Panc1 (cell line): ENCODE data around the gene DCDC2. TPM values are rescaled to one million over a fixed set of nuclear protein-coding genes. Genes with fewer than 3 reads are reported as not detected.

Experiments used
- ATAC-seq: fragments of 200-7000 bp; cut with Tn5 transposase; 2 replicates; pipeline ENCODE4 v1.9.1; 2020; ENCODE audit warnings: mild to moderate bottlenecking, moderate library complexity
- BruUV-seq: library from RNA; stranded (reverse); fragments of 400-500 nt; replicated peaks from 2 replicates; lab custom pipeline; 2021; lab: Mats Ljungman, UMichigan
- CTCF ChIA-PET: fragments of 300-600 bp; sonication (Branson Sonifier 250); formaldehyde crosslinking; loops from one replicate; lab custom pipeline; 2022; ENCODE audit warnings: antibody characterized with exemption; lab: Charles Lee
- POLR2A ChIA-PET: fragments of 300-600 bp; sonication (Branson Sonifier 250); formaldehyde crosslinking; loops from one replicate; lab custom pipeline; 2022; ENCODE audit warnings: antibody characterized with exemption; lab: Charles Lee
- DNase-seq: peaks from one replicate; pipeline ENCODE4 v3.0.0-alpha.2; 2010; ENCODE audit warnings: low read depth, low spot score
- H3K27ac ChIP-seq: 2 replicates; pipeline ENCODE4 v1.5.1; 2011; ENCODE audit warnings: mild to moderate bottlenecking, low read length, inconsistent platforms
- H3K27me3 ChIP-seq: fragments of 200-500 bp; sonication (Bioruptor generic); 2 replicates; pipeline ENCODE4 v1.6.0; 2014; ENCODE audit warnings: low read length, inconsistent platforms; ENCODE audit not compliant: control insufficient read depth, insufficient read depth
- H3K36me3 ChIP-seq: fragments of 200-500 bp; sonication (Bioruptor generic); 2 replicates; pipeline ENCODE4 v1.5.1; 2014; ENCODE audit warnings: inconsistent platforms, mild to moderate bottlenecking, low read length, moderate library complexity; ENCODE audit not compliant: control insufficient read depth, insufficient read depth
- H3K4me1 ChIP-seq: 2 replicates; pipeline ENCODE4 v1.5.1; 2011; ENCODE audit warnings: inconsistent platforms, mild to moderate bottlenecking, low read length, moderate library complexity; ENCODE audit not compliant: control insufficient read depth, insufficient read depth
- H3K4me3 ChIP-seq, 2 experiments: 2 replicates each; pipeline ENCODE4 v1.5.1; 2011 to 2012; ENCODE audit warnings: low read depth in 2 of 2, low read length in 2 of 2, mild to moderate bottlenecking in 2 of 2, inconsistent platforms in 1 of 2, moderate library complexity in 1 of 2
- H3K9me3 ChIP-seq: fragments of 200-500 bp; sonication (Bioruptor generic); 2 replicates; pipeline ENCODE4 v1.5.1; 2014; ENCODE audit warnings: low read depth, mild to moderate bottlenecking, inconsistent platforms, low read length, moderate library complexity; ENCODE audit not compliant: control insufficient read depth, insufficient read depth
- POLR2AphosphoS5 ChIP-seq: IDR thresholded peaks from 2 replicates; pipeline ENCODE4 v1.6.1; 2012; ENCODE audit warnings: mild to moderate bottlenecking, low read depth, low read length, moderate library complexity
- SIN3A ChIP-seq: IDR thresholded peaks from 2 replicates; pipeline ENCODE4 v1.6.1; 2012; ENCODE audit warnings: low read depth, mild to moderate bottlenecking, low read length, moderate library complexity, borderline replicate concordance; ENCODE audit not compliant: insufficient read depth
- TCF7L2 ChIP-seq: IDR thresholded peaks from 2 replicates; pipeline ENCODE4 v1.6.1; 2011; ENCODE audit warnings: mild to moderate bottlenecking, low read depth, low read length, inconsistent platforms
- in situ Hi-C: cut with HindIII; loops from 2 replicates; pipeline ENCODE4 v1.10.0; 2016; ENCODE audit warnings: low sequenced_read_pairs, low pct_unique_long_range_greater_than_20kb
- intact Hi-C: fragments of 100-400 bp; cut with micrococcal nuclease; formaldehyde crosslinking; loops from one replicate; pipeline ENCODE4 v1.10.0; 2022; ENCODE audit not compliant: unreplicated experiment
- total RNA-seq: library from RNA; stranded (reverse); gene quantifications from one replicate; pipeline ENCODE4 v1.2.1, GENCODE V29; 2021; ENCODE audit not compliant: unreplicated experiment
- TF ChIP-seq, protein P1 (sequence below): fragments of 450-650 bp; IDR thresholded peaks from 2 replicates; pipeline ENCODE4 v1.5.1; 2017; ENCODE audit warnings: mild to moderate bottlenecking
- TF ChIP-seq, protein P2 (sequence below), 2 experiments: IDR thresholded peaks; 2 replicates each; pipeline ENCODE4 v1.6.1; 2011 to 2012; ENCODE audit warnings: low read depth in 2 of 2, control low read depth in 1 of 2, low read length in 1 of 2, mild to moderate bottlenecking in 1 of 2, moderate library complexity in 1 of 2; ENCODE audit not compliant: insufficient read depth in 1 of 2

The DCDC2 gene
- total RNA-seq, 1 experiment from 2014 or later: 0.15 TPM

- ChIA-PET CTCF (interaction anchor here (0.6 kb wide), 1 partner anchor 25 kb away, joined by 3 read pairs; the partner anchor contains the start of gene DCDC2), POLR2A (no interaction called here)
- Histone ChIP-seq H3K27me3 (no peaks in the 10 kb centered on the region), H3K4me1 (peaks cover 7% of the 10 kb centered on the region; the same call in 1 of the 2 replicates), H3K27ac (no peak overlapping the region), H3K9me3 (no peaks in the 10 kb centered on the region), H3K4me3 (no peak overlapping the region), H3K36me3 (no peaks in the 10 kb centered on the region)
- DNase-seq: no peak
- TF ChIP-seq TCF7L2: no peak
- TF ChIP-seq, protein P1, sequence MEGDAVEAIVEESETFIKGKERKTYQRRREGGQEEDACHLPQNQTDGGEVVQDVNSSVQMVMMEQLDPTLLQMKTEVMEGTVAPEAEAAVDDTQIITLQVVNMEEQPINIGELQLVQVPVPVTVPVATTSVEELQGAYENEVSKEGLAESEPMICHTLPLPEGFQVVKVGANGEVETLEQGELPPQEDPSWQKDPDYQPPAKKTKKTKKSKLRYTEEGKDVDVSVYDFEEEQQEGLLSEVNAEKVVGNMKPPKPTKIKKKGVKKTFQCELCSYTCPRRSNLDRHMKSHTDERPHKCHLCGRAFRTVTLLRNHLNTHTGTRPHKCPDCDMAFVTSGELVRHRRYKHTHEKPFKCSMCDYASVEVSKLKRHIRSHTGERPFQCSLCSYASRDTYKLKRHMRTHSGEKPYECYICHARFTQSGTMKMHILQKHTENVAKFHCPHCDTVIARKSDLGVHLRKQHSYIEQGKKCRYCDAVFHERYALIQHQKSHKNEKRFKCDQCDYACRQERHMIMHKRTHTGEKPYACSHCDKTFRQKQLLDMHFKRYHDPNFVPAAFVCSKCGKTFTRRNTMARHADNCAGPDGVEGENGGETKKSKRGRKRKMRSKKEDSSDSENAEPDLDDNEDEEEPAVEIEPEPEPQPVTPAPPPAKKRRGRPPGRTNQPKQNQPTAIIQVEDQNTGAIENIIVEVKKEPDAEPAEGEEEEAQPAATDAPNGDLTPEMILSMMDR: no peak
- no peak for TF ChIP-seq POLR2AphosphoS5
- TF ChIP-seq, protein P2, sequence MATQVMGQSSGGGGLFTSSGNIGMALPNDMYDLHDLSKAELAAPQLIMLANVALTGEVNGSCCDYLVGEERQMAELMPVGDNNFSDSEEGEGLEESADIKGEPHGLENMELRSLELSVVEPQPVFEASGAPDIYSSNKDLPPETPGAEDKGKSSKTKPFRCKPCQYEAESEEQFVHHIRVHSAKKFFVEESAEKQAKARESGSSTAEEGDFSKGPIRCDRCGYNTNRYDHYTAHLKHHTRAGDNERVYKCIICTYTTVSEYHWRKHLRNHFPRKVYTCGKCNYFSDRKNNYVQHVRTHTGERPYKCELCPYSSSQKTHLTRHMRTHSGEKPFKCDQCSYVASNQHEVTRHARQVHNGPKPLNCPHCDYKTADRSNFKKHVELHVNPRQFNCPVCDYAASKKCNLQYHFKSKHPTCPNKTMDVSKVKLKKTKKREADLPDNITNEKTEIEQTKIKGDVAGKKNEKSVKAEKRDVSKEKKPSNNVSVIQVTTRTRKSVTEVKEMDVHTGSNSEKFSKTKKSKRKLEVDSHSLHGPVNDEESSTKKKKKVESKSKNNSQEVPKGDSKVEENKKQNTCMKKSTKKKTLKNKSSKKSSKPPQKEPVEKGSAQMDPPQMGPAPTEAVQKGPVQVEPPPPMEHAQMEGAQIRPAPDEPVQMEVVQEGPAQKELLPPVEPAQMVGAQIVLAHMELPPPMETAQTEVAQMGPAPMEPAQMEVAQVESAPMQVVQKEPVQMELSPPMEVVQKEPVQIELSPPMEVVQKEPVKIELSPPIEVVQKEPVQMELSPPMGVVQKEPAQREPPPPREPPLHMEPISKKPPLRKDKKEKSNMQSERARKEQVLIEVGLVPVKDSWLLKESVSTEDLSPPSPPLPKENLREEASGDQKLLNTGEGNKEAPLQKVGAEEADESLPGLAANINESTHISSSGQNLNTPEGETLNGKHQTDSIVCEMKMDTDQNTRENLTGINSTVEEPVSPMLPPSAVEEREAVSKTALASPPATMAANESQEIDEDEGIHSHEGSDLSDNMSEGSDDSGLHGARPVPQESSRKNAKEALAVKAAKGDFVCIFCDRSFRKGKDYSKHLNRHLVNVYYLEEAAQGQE (IDR thresholded peaks at IDR 0.05; ENCODE audit: insufficient read depth in 1 of 2, low read depth in 2 of 2, low read length in 1 of 2): no peak
- no peak for TF ChIP-seq SIN3A
- in situ Hi-C loops: no loop called here
- intact Hi-C loops: no loop called here
- no TSS peak for BruUV-seq
- ATAC-seq: peak; percentile 76
Observed at GRCh38 chr6:24382220-24382540, 24.3 kb upstream of the DCDC2 start.

GRCh38 chr6:24381476-24382219 is 23.8 kb upstream of the DCDC2 start:
- no peak overlapping the region for H3K4me3 ChIP-seq
- no peak; the same call in 1 of the 2 replicates for ATAC-seq
- in situ Hi-C loops: no loop called here
- H3K36me3 ChIP-seq: no peaks in the 10 kb centered on the region
- no peaks in the 10 kb centered on the region for H3K9me3 ChIP-seq
- TF ChIP-seq POLR2AphosphoS5 (no peak), TCF7L2 (no peak), SIN3A (no peak)
- TF ChIP-seq, protein P2 (IDR thresholded peaks at IDR 0.05; ENCODE audit: insufficient read depth in 1 of 2, low read depth in 2 of 2, low read length in 1 of 2): no peak
- TF ChIP-seq, protein P1: no peak
- ChIA-PET CTCF (interaction anchor here (0.6 to 0.8 kb wide), 2 partner anchors 24 to 99 kb away, joined by 3 read pairs; partner anchors contain the start of gene DCDC2), POLR2A (no interaction called here)
- H3K27ac ChIP-seq: no peak overlapping the region
- no TSS peak for BruUV-seq
- H3K4me1 ChIP-seq: peaks cover 7% of the 10 kb centered on the region; the same call in 1 of the 2 replicates
- no peaks in the 10 kb centered on the region for H3K27me3 ChIP-seq
- DNase-seq: no peak
- intact Hi-C loops: no loop called here
